ENCODE data around the gene THAP11.

- TF ChIP-seq CTCF (IDR thresholded peaks at IDR 0.05) (no peak), POLR2A (IDR thresholded peaks at IDR 0.05) (no peak)
Observed at GRCh38 chr16:67833030-67833414, 9.1 kb upstream of the THAP11 start.

Measured in vagina (tissue), 2 donors.